ENCODE results near the gene PPP4R3A.

- TF ChIP-seq CTCF (IDR thresholded peaks at IDR 0.05) (no peak), ELF4 (CRISPR knock-in tag; IDR thresholded peaks at IDR 0.05; ENCODE audit: low read depth) (no peak), SP1 (CRISPR knock-in tag; conservative IDR thresholded peaks at IDR 0.05) (no peak), ZSCAN18 (CRISPR knock-in tag; IDR thresholded peaks at IDR 0.05) (no peak), NFE2L1 (CRISPR knock-in tag; IDR thresholded peaks at IDR 0.05) (no peak), TEAD4 (CRISPR knock-in tag; IDR thresholded peaks at IDR 0.05) (no peak), ATF1 (CRISPR knock-in tag; IDR thresholded peaks at IDR 0.05) (no peak), NR3C1 (CRISPR knock-in tag; conservative IDR thresholded peaks at IDR 0.05; ENCODE audit: low read depth) (no peak)
- TF ChIP-seq, protein P1, sequence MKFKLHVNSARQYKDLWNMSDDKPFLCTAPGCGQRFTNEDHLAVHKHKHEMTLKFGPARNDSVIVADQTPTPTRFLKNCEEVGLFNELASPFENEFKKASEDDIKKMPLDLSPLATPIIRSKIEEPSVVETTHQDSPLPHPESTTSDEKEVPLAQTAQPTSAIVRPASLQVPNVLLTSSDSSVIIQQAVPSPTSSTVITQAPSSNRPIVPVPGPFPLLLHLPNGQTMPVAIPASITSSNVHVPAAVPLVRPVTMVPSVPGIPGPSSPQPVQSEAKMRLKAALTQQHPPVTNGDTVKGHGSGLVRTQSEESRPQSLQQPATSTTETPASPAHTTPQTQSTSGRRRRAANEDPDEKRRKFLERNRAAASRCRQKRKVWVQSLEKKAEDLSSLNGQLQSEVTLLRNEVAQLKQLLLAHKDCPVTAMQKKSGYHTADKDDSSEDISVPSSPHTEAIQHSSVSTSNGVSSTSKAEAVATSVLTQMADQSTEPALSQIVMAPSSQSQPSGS (CRISPR knock-in tag; IDR thresholded peaks at IDR 0.05; ENCODE audit: borderline replicate concordance, low read depth), result no peak
- TF ChIP-seq, protein P2, sequence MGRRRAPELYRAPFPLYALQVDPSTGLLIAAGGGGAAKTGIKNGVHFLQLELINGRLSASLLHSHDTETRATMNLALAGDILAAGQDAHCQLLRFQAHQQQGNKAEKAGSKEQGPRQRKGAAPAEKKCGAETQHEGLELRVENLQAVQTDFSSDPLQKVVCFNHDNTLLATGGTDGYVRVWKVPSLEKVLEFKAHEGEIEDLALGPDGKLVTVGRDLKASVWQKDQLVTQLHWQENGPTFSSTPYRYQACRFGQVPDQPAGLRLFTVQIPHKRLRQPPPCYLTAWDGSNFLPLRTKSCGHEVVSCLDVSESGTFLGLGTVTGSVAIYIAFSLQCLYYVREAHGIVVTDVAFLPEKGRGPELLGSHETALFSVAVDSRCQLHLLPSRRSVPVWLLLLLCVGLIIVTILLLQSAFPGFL (CRISPR knock-in tag; IDR thresholded peaks at IDR 0.05; ENCODE audit: borderline replicate concordance), result no peak
- TF ChIP-seq, protein P3, sequence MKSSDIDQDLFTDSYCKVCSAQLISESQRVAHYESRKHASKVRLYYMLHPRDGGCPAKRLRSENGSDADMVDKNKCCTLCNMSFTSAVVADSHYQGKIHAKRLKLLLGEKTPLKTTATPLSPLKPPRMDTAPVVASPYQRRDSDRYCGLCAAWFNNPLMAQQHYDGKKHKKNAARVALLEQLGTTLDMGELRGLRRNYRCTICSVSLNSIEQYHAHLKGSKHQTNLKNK (CRISPR knock-in tag; IDR thresholded peaks at IDR 0.05), result no peak
Observed at GRCh38 chr14:91496790-91497189, 13.3 kb downstream of the PPP4R3A start.
